D721Med (cell line): ENCODE data around the gene WDR88.
"Not testable (repeated sequence)": the region's sequence is repeated elsewhere in the genome, so short reads cannot be mapped to it uniquely, and the experiment has no call there.

Experiments used
- DNase-seq: peaks from one replicate; pipeline ENCODE4 v3.0.0; 2011; ENCODE audit warnings: low spot score; ENCODE audit not compliant: insufficient read length
- FAIRE-seq: peaks from 2 replicates; lab custom pipeline; 2011; peaks lifted over from hg19 to GRCh38; lab: Jason Lieb, UNC
- CTCF ChIP-seq: IDR thresholded peaks from 2 replicates; pipeline ENCODE4 v1.5.1; 2012; ENCODE audit warnings: mild to moderate bottlenecking, control low read depth; ENCODE audit not compliant: insufficient read depth; ENCODE audit errors: missing control alignments

Gene WDR88

GRCh38 chr19:33147538-33147937 lies 15.6 kb downstream of the WDR88 start:
- FAIRE-seq: no peak
- DNase-seq: no peak
- no peak for TF ChIP-seq CTCF

DNA sequence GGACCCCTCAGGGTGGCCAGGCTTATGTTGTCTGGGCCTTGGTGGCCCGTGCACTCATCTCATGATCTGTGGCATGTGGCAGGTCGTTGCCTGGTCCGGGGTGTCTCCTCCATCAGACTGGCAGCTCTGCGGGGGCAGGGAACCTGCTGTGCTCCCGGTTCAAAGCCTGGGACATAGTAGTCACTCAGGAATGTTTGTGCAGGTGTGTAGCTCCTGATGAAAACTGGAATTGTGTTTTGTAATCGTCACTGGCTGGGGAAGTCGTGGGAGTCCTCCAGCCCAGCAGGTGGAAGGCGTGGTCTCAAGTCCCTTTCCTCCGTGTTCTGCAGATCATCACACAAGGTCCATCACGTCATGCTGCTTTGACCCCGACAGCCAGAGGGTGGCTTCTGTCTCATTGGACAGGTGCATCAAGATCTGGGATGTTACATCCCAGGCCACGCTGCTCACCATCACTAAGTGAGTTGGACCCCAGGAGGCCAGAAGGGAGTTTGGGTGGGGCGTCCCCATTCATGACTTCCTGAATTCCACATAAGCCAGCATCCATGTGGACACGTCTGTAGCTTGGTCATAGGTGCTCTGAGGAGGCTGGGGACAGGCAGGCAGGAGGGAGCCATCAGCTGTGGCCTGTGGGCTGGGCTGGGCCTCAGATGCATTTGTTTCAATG lies 19.1 kb downstream of the WDR88 start:
- no peak for DNase-seq
- FAIRE-seq: no peak

GRCh38 chr19:33152176-33152575 lies 20.3 kb downstream of the WDR88 start:
- FAIRE-seq (no peak), DNase-seq (no peak)
- no peak for TF ChIP-seq CTCF

More for the DNA sequence above, 19.1 kb downstream of the WDR88 start:
- TF ChIP-seq CTCF: no peak

DNA sequence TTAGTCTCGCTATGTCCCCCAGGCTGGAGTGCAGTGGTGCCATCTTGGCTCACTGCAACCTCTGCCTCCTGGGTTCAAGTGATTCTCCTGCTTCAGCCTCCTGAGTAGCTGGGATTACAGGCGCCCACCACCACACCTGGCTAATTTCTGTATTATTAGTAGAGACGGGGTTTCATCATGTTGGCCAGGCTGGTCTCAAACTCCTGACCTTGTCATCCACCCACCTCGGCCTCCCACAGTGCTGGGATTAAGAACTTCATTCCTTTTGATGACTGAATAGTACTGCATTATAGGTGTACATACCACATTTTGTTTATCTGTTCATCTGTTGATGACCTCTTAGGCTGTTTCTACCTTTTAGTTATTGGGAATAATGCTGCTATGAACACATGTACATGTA lies 20.7 kb downstream of the WDR88 start:
- not testable (repeated sequence) for FAIRE-seq

DNA sequence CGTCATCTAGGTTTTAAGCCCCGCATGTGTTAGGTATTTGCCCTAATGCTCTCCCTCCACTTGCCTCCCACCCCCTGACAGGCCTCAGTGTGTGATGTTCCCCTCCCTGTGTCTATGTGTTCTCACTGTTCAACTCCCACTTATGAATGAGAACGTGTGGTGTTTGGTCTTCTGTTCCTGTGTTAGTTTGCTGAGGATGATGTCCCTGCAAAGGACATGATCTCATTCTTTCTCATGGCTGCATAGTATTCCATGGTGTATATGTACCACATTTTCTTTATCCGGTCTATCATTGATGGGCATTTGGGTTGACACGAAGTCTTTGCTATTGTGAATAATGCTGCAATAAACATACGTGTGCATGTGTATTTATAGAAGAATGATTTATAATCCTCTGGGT lies 22.4 kb downstream of the WDR88 start:
- not testable (repeated sequence) for FAIRE-seq, DNase-seq

More for the DNA sequence above, 20.7 kb downstream of the WDR88 start:
- not testable (repeated sequence) for DNase-seq

DNA sequence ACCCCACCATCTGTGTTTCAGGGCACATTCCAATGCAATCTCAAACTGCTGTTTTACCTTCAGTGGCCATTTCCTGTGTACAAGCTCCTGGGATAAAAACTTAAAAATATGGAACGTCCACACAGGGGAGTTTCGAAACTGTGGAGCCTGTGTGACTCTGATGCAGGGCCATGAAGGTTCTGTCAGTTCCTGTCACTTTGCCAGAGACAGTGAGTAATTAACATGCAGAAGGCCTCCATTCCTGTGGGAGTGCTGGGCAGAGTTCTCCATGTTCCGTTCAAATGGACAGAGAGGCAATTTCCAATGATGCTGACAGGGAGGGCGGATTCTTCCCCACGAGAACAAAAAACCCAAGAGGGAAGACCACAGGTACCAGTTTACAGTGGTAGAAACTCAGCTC lies 24.4 kb downstream of the WDR88 start:
- TF ChIP-seq CTCF: no peak
- DNase-seq (no peak), FAIRE-seq (no peak)

- no peak for FAIRE-seq
- no peak for DNase-seq
- no peak for TF ChIP-seq CTCF
Measured at GRCh38 chr19:33157906-33158305, 26.0 kb downstream of the WDR88 start.

DNA sequence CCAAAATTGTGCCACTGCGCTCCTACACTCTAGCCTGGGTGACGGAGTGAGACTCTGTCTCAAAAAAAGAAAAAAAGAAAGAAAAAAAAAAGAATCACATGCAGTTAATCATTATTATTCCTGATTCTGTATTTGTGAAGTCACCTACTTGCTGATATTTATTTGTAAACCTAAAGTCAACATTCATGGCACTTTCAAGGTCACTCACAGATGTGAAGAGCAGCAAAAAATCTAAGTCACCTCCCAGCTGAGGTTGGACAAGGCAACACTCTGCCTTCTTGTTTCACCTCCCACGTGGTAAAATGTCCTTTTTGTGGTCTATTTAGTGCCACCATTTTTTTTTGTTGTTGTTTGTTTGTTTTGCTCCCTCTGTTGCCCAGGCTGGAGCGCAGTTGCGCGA lies 26.5 kb downstream of the WDR88 start:
- no peak for FAIRE-seq
- DNase-seq: no peak

More for the DNA sequence above, 26.5 kb downstream of the WDR88 start:
- no peak for TF ChIP-seq CTCF
